ENCODE results near the gene CEACAM21.

The CEACAM21 gene

GRCh38 chr19:41620171-41620570 is 44.2 kb downstream of the CEACAM21 start:
- DNase-seq = no peak

GRCh38 chr19:41621226-41621625 is 45.3 kb downstream of the CEACAM21 start:
- no peak for DNase-seq

- no peak for DNase-seq
Measured at GRCh38 chr19:41621654-41622053, 45.7 kb downstream of the CEACAM21 start.

DNA sequence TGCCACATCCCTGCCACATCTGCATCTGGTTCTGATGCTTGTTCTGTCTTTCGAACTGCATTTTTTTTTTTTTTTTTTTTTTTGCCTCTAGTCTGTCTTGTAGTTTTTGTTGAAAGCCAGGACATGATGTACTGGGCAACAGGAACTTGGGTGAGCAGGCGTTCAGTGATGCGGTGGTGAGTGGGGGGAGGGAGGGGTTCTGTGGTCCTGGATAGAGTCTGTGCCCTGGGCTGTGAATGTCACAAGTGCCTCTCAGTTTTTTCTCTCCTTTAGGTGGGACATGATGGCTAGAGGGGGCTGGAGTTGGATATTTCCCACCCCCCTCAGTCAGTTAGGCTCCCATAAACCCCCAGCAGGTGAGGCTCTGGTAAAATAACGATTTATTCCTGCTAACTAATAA is 47.4 kb downstream of the CEACAM21 start:
- DNase-seq = no peak

DNA sequence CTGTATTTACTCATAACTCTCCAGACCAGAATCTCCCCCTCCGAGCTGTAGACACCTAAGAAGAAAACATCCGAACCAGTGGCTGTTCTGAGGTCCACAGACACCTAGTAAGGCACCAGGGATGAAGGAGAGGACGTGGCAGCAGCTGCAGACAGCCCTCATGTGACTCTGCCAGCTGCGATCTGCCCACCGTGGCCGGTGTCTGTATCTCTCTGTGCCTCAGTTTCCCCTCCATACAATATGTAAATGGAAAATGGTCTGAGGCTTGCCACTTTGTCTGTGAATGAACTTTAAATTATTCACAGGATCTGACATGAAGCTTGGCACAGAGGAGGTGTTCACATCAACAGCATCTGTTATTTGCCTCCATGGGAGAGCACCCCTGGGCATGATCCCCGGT is 48.5 kb downstream of the CEACAM21 start:
- no peak for DNase-seq

DNA sequence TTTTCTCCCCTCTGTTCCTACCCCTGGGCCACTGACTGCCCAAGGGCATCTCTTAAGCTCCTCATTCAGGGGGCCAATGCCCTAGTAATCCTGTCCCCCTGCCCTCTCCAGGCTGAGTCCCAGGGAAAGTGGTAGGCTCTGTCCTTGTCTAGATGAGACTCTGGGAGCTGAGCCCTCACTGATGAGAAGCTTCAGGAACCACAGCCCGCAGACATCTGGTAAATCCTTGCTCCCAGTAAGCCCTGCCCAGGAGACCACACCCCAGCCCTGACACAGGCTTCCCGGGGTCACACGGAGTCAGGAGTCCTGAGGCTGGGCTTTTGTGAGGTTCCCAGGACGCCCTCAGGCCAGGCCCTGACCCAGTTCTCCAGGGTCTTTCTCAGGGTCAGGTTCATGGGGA is 49.0 kb downstream of the CEACAM21 start:
- no peak for DNase-seq

DNA sequence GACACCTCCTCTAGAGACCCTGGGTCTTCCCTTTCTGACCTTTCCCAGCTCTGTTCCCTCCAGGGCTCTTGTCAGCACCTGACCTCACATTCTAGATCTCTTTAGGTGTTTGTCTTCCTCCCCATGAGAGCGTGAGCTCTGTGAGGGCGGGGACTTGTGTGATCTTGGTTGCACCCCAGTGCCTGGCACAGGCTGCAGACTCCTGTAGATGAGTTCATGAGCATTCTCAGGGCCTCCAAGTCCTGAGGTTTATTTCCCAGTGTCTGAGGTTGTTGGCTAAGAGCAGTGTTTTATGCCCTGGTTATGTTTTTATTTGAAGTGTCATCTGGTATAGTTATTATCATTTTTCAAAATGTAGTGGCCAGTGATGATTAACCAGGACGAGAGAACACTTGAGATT is 50.3 kb downstream of the CEACAM21 start:
- DNase-seq = no peak

- no peak for DNase-seq
Measured at GRCh38 chr19:41626877-41627276, 50.9 kb downstream of the CEACAM21 start, which contains the start of gene CEACAM4. TSS of gene CEACAM4 (minus strand) at chr19:41627074. CDS start at chr19:41626963, 111 bp downstream.

DNA sequence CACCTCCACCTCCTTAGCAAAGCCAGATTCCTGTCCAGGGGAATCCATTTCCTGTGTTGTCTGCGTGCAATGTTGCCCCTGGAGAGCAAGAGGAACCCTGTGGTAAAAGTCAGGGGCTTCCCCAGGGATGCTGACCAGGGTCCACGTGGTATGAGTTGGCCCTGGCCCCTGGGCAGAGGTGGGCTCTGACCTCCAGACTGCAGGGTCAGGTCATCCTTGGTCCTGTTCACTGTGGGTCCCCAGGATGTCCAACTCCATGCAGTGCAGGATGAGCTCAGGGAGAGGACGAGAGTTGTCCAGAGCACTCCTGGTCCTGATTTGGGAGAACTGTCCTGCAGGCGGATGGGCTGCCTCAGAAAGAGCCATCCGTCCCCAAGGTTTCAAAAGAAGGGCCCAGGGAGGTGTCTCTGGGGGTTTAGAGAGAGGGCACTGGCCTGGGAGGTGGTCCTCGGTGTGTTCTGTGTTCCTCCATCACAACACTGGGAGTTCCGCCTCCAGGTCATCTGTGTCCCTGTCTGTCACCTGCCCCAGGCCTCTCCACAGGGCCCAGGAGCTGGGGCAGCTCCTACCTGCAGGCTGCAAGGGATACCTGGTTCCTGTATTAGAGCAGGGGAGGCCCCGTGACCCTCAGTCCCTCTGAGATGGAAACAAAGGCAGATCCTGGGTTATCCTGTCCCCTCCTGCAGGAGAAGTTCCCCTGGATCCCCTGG is 52.2 kb downstream of the CEACAM21 start:
- no peak for DNase-seq

All from CD4-positive, alpha-beta T cell treated with Interleukin-10 for 1 hour (primary cell).